HEK293 (cell line): ENCODE measurements around the gene BLOC1S4.
A peak's percentile ranks its signal among the peaks of the same experiment; 100 is the strongest.

Experiments
- CTCF ChIA-PET: fragments of 350-600 bp; formaldehyde crosslinking; extraction: SDS; loops from one replicate; lab custom pipeline; 2021; ENCODE audit warnings: antibody characterized with exemption; lab: Yijun Ruan, JAX
- POLR2A ChIA-PET: fragments of 300-600 bp; formaldehyde crosslinking; extraction: SDS; loops from one replicate; lab custom pipeline; 2020; ENCODE audit warnings: antibody characterized with exemption, inconsistent platforms; lab: Yijun Ruan, JAX
- H3K27ac ChIP-seq: fragments of 200-500 bp; sonication (Bioruptor generic); 2 replicates; pipeline ENCODE4 v1.5.1; 2014; ENCODE audit warnings: low read depth, low read length, control low read depth, inconsistent platforms; ENCODE audit errors: extremely low read depth
- H3K36me3 ChIP-seq, 2 experiments: fragments of 200-500 bp in 1 of 2; sonication (Bioruptor generic) in 1 of 2; 1 replicate in 1 of 2; 2 replicates in 1 of 2; pipeline ENCODE4 v1.5.1; 2014 to 2017; ENCODE audit warnings: inconsistent platforms in 2 of 2, low read length in 2 of 2; ENCODE audit not compliant: control insufficient read depth in 2 of 2, insufficient read depth in 1 of 2
- H3K4me1 ChIP-seq: fragments of 200-500 bp; sonication (Bioruptor generic); 2 replicates; pipeline ENCODE4 v1.5.1; 2014; ENCODE audit warnings: mild to moderate bottlenecking, low read length, inconsistent platforms; ENCODE audit not compliant: control insufficient read depth, insufficient read depth
- H3K4me3 ChIP-seq: 2 replicates; pipeline ENCODE4 v1.5.1; 2011; ENCODE audit warnings: low read depth, mild to moderate bottlenecking, control low read depth, low read length, moderate library complexity
- H3K9me3 ChIP-seq: fragments of 200-500 bp; sonication (Bioruptor generic); 2 replicates; pipeline ENCODE4 v1.5.1; 2014; ENCODE audit warnings: low read depth, low read length, inconsistent platforms; ENCODE audit not compliant: control insufficient read depth, insufficient read depth
- EGR2 ChIP-seq: fragments of 450-650 bp; formaldehyde crosslinking; IDR thresholded peaks from 2 replicates; pipeline ENCODE4 v1.5.1; 2016; ENCODE audit warnings: low read depth, missing biosample characterization, missing genetic modification characterization
- GLIS1 ChIP-seq: fragments of 450-650 bp; formaldehyde crosslinking; IDR thresholded peaks from 2 replicates; pipeline ENCODE4 v1.5.1; 2016; ENCODE audit warnings: missing biosample characterization, missing genetic modification characterization
- HOXA7 ChIP-seq: sonication (generic); formaldehyde crosslinking; IDR thresholded peaks from 2 replicates; pipeline ENCODE4 v1.8.1; 2022; ENCODE audit warnings: missing genetic modification reagents, borderline replicate concordance
- KLF1 ChIP-seq: fragments of 450-650 bp; formaldehyde crosslinking; IDR thresholded peaks from 2 replicates; pipeline ENCODE4 v1.5.1; 2016; ENCODE audit warnings: missing biosample characterization, missing genetic modification characterization
- REPIN1 ChIP-seq: fragments of 450-650 bp; formaldehyde crosslinking; IDR thresholded peaks from 2 replicates; pipeline ENCODE4 v1.5.1; 2017; ENCODE audit warnings: missing biosample characterization, missing genetic modification characterization, low read depth
- SCRT1 ChIP-seq: fragments of 450-650 bp; formaldehyde crosslinking; IDR thresholded peaks from 2 replicates; pipeline ENCODE4 v1.5.1; 2016; ENCODE audit warnings: missing biosample characterization, missing genetic modification characterization, borderline replicate concordance
- SCRT2 ChIP-seq: fragments of 450-650 bp; formaldehyde crosslinking; IDR thresholded peaks from 2 replicates; pipeline ENCODE4 v1.5.1; 2016; ENCODE audit warnings: missing biosample characterization, missing genetic modification characterization
- ZBTB20 ChIP-seq: fragments of 450-650 bp; formaldehyde crosslinking; IDR thresholded peaks from 2 replicates; pipeline ENCODE4 v1.5.1; 2016; ENCODE audit warnings: missing biosample characterization, missing genetic modification characterization
- ZNF175 ChIP-seq: fragments of 450-650 bp; formaldehyde crosslinking; IDR thresholded peaks from 2 replicates; pipeline ENCODE4 v1.5.1; 2016; ENCODE audit warnings: missing biosample characterization, missing genetic modification characterization
- ZNF311 ChIP-seq: fragments of 450-650 bp; formaldehyde crosslinking; IDR thresholded peaks from 2 replicates; pipeline ENCODE4 v1.5.1; 2017; ENCODE audit warnings: missing biosample characterization, missing genetic modification characterization, borderline replicate concordance
- ZNF37A ChIP-seq: fragments of 450-650 bp; IDR thresholded peaks from 2 replicates; pipeline ENCODE4 v1.5.1; 2018; ENCODE audit warnings: missing biosample characterization, missing genetic modification characterization
- ZNF660 ChIP-seq: fragments of 450-650 bp; IDR thresholded peaks from 2 replicates; pipeline ENCODE4 v1.5.1; 2018; ENCODE audit warnings: missing biosample characterization, mild to moderate bottlenecking, missing genetic modification characterization
- TF ChIP-seq, protein P1 (sequence below): fragments of 450-650 bp; formaldehyde crosslinking; IDR thresholded peaks from 2 replicates; pipeline ENCODE4 v1.5.1; 2016; ENCODE audit warnings: missing biosample characterization, missing genetic modification characterization
- TF ChIP-seq, protein P2 (sequence below): fragments of 450-650 bp; formaldehyde crosslinking; IDR thresholded peaks from 2 replicates; pipeline ENCODE4 v1.5.1; 2017; ENCODE audit warnings: missing biosample characterization, missing genetic modification characterization
- TF ChIP-seq, protein P3 (sequence below): fragments of 450-650 bp; formaldehyde crosslinking; IDR thresholded peaks from 2 replicates; pipeline ENCODE4 v1.5.1; 2016; ENCODE audit warnings: missing biosample characterization, missing genetic modification characterization, low read depth

The BLOC1S4 gene

DNA sequence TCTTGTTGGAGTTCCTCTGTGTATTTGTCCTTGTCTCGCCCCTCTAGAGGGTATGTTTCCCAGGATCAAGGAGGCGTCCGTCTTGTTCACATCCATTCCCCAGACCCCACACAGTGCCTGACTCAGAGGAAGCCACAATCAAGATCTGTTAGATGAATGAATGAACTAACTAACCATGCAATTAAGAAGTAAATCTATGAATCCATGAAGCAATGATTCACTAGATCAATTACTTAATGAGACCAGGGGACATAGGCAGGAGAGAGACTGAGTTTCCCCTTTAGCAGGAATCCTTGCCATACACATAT lies 11.9 kb downstream of the BLOC1S4 start (continued):
- TF ChIP-seq, protein P1, sequence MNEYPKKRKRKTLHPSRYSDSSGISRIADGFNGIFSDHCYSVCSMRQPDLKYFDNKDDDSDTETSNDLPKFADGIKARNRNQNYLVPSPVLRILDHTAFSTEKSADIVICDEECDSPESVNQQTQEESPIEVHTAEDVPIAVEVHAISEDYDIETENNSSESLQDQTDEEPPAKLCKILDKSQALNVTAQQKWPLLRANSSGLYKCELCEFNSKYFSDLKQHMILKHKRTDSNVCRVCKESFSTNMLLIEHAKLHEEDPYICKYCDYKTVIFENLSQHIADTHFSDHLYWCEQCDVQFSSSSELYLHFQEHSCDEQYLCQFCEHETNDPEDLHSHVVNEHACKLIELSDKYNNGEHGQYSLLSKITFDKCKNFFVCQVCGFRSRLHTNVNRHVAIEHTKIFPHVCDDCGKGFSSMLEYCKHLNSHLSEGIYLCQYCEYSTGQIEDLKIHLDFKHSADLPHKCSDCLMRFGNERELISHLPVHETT (tag by site-specific recombination) = no peak
- no peak for TF ChIP-seq HOXA7

DNA sequence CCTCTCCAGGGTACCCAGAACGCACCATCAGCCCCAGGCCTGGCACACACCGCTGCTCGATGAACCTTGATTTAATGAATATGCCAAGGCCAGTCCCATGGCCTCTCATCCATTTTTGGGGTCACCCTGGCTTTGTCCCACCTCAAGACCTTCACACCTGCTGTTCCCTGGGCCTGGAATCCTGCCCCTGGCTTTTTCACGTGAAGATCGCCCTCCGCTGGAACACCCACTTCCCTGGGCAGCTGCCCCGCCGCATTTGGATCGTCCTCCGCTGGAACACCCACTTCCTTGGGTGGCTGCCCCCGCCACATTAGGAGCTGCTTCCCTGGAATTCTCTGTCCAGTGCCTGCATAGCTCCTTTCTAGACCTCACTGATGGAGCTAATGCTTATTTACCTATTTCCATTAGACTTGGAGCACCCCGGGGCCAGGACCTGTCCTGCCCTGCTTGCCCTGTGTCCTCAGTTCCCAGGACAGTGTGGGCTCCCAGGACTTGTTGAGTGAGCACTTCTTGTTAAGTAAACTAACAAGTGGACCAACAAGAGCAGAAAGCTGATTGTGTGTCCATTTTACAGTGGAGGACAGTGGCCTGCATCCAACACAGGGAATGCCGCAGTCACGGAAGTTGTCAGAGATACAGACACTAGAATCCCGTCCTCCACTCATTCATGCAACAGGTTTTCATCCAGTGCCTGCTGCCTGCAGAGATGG lies 12.5 kb downstream of the BLOC1S4 start:
- POLR2A ChIA-PET = no interaction called here
- H3K4me1 ChIP-seq = no peaks in the 10 kb centered on the region
- CTCF ChIA-PET = interaction anchor here (1.5 kb wide), 1 partner anchor 145 kb away, joined by 4 read pairs; no protein-coding TSS in a partner anchor

DNA sequence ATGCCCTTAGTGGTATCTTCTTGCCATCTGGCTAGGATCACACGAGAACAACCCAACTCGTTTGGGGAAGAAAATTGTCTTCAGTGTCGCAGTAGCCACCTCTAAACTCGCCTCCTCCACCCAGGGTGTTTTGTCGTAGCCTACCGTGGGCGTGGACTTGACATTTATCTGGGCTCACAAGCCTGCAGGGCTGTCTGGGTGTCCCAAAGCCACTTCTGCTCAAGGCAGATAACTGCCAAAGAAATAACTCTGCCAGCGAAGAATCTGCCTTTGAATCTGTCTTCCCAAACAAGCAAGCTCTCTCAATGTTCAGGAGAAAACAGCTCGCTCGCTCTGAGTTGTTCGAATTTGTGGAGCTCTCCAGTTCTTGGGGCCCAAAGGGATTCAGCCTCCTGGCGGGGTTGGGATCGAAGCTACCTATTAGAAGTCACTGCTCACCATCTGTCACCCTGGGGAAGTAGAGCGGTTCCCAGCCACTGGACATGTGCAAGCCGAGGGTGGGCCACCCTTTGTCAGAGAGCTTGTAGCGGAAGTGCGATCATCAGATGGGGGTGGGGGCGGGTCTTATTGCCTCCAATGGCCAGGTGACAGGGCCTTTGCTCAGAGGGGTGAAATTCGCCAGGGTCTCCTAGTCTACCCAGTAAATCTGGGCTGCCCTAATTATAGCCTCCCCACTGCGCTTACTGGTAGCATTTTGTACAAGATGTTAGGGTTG lies 14.8 kb downstream of the BLOC1S4 start:
- Histone ChIP-seq H3K36me3 (no peaks in the 10 kb centered on the region), H3K4me1 (no peaks in the 10 kb centered on the region), H3K4me3 (no peak overlapping the region), H3K27ac (no peak overlapping the region)
- CTCF ChIA-PET = interaction anchor here (0.6 kb wide), 2 partner anchors 340 to 350 kb away, joined by 3 to 5 read pairs; no protein-coding TSS in a partner anchor
- no peak for TF ChIP-seq ZNF37A (tag by site-specific recombination)
- 0 out of 2 replicates have a peak, but pooled peaks have one; percentile 18 for TF ChIP-seq EGR2
- TF ChIP-seq, all 188 proteins: peak for 1
- POLR2A ChIA-PET = no interaction called here
- no peaks in the 10 kb centered on the region for H3K9me3 ChIP-seq

More for the DNA sequence above, 12.5 kb downstream of the BLOC1S4 start:
- Histone ChIP-seq H3K36me3 (no peaks in the 10 kb centered on the region), H3K9me3 (no peaks in the 10 kb centered on the region), H3K27ac (no peak overlapping the region), H3K4me3 (no peak overlapping the region)
- TF ChIP-seq ZBTB20 (no peak), SCRT2 (tag by site-specific recombination) (peak; percentile 82), EGR2 (0 out of 2 replicates have a peak, but pooled peaks have one; percentile 22), SCRT1 (tag by site-specific recombination) (peak; percentile 39; the same call in 1 of the 2 replicates)

DNA sequence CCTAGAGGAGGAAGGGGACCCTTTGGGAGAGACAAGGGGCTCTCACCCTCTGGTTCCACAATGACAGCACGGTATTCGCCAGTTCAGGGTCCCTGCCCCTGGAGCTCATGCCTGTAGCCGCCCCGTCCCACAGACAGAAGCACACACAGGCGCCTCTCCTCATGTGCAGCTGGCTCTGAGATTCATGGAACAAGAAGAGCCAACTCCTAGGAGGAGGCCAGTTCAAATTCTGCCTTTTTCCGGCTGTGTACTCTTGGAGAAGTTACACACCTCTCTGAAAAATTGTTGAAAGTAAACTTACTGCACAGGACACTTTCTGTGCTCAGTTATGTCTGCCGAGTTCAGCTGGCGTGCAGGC lies 15.3 kb downstream of the BLOC1S4 start:
- Histone ChIP-seq H3K4me1 (no peaks in the 10 kb centered on the region), H3K27ac (no peak overlapping the region), H3K9me3 (no peaks in the 10 kb centered on the region), H3K36me3 (no peaks in the 10 kb centered on the region), H3K4me3 (no peak overlapping the region)
- TF ChIP-seq, protein P2, sequence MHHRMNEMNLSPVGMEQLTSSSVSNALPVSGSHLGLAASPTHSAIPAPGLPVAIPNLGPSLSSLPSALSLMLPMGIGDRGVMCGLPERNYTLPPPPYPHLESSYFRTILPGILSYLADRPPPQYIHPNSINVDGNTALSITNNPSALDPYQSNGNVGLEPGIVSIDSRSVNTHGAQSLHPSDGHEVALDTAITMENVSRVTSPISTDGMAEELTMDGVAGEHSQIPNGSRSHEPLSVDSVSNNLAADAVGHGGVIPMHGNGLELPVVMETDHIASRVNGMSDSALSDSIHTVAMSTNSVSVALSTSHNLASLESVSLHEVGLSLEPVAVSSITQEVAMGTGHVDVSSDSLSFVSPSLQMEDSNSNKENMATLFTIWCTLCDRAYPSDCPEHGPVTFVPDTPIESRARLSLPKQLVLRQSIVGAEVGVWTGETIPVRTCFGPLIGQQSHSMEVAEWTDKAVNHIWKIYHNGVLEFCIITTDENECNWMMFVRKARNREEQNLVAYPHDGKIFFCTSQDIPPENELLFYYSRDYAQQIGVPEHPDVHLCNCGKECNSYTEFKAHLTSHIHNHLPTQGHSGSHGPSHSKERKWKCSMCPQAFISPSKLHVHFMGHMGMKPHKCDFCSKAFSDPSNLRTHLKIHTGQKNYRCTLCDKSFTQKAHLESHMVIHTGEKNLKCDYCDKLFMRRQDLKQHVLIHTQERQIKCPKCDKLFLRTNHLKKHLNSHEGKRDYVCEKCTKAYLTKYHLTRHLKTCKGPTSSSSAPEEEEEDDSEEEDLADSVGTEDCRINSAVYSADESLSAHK (tag by site-specific recombination) = no peak
- TF ChIP-seq ZNF311 (tag by site-specific recombination) = no peak
- TF ChIP-seq GLIS1 (tag by site-specific recombination) = no peak
- no peak for TF ChIP-seq KLF1
- TF ChIP-seq ZNF175 (tag by site-specific recombination) = no peak
- TF ChIP-seq, protein P3, sequence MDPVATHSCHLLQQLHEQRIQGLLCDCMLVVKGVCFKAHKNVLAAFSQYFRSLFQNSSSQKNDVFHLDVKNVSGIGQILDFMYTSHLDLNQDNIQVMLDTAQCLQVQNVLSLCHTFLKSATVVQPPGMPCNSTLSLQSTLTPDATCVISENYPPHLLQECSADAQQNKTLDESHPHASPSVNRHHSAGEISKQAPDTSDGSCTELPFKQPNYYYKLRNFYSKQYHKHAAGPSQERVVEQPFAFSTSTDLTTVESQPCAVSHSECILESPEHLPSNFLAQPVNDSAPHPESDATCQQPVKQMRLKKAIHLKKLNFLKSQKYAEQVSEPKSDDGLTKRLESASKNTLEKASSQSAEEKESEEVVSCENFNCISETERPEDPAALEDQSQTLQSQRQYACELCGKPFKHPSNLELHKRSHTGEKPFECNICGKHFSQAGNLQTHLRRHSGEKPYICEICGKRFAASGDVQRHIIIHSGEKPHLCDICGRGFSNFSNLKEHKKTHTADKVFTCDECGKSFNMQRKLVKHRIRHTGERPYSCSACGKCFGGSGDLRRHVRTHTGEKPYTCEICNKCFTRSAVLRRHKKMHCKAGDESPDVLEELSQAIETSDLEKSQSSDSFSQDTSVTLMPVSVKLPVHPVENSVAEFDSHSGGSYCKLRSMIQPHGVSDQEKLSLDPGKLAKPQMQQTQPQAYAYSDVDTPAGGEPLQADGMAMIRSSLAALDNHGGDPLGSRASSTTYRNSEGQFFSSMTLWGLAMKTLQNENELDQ (tag by site-specific recombination) = no peak
- TF ChIP-seq ZNF660 (tag by site-specific recombination) = no peak
- no peak for TF ChIP-seq REPIN1 (tag by site-specific recombination)
- ChIA-PET POLR2A (no interaction called here), CTCF (no interaction called here)
